HEK293 (cell line): ENCODE data around the gene SAE1.

Source experiments
- TRIM28 ChIP-seq: IDR thresholded peaks from 2 replicates; pipeline ENCODE4 v1.6.1; 2011; ENCODE audit warnings: low read length, control low read depth, borderline replicate concordance
- ZNF785 ChIP-seq: fragments of 450-650 bp; formaldehyde crosslinking; IDR thresholded peaks from 2 replicates; pipeline ENCODE4 v1.5.1; 2016; ENCODE audit warnings: missing biosample characterization, missing genetic modification characterization
- TF ChIP-seq, protein P1 (sequence below): fragments of 450-650 bp; formaldehyde crosslinking; IDR thresholded peaks from 2 replicates; pipeline ENCODE4 v1.5.1; 2016; ENCODE audit warnings: missing biosample characterization, missing genetic modification characterization
- TF ChIP-seq, protein P2 (sequence below): fragments of 450-650 bp; formaldehyde crosslinking; IDR thresholded peaks from 2 replicates; pipeline ENCODE4 v1.5.1; 2017; ENCODE audit warnings: missing biosample characterization, mild to moderate bottlenecking, missing genetic modification characterization, moderate library complexity

DNA sequence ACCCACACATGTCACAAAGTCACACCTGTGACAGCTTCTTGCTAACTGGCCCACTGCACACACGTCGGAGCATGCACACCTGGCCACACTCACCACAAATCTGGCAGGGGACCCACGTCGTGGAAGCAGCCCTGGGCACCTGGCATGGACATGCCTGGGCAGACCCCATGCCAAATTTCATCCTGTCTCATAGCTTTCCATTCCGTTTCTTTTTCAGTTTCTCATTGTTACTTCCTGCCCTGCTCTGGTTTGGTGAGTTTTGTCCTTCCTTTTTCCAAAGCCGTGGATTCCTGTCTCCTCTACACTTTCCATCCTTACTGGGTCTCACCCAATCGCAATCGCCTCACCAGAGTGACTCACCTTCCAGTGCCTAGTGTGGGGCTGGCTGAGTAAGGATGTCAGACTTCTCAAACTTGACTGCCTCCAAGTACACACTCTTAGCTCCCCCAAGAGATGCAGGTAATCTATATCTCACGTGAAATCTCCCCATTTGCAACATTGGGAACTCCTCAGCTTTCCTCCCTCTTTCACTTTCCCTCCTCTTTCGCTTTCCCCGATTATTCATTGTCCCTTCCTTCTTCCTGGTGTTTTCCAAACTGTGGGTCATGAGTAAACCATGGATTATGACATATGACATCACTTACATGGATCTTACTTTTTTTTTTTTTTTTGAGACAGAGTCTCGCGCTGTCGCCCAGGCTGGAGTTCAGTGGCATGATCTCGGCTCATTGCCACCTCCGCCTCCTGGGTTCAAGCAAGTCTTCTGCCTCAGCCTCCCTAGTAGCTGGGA, 102.0 kb downstream of the SAE1 start:
- TF ChIP-seq, protein P1, sequence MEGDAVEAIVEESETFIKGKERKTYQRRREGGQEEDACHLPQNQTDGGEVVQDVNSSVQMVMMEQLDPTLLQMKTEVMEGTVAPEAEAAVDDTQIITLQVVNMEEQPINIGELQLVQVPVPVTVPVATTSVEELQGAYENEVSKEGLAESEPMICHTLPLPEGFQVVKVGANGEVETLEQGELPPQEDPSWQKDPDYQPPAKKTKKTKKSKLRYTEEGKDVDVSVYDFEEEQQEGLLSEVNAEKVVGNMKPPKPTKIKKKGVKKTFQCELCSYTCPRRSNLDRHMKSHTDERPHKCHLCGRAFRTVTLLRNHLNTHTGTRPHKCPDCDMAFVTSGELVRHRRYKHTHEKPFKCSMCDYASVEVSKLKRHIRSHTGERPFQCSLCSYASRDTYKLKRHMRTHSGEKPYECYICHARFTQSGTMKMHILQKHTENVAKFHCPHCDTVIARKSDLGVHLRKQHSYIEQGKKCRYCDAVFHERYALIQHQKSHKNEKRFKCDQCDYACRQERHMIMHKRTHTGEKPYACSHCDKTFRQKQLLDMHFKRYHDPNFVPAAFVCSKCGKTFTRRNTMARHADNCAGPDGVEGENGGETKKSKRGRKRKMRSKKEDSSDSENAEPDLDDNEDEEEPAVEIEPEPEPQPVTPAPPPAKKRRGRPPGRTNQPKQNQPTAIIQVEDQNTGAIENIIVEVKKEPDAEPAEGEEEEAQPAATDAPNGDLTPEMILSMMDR (tag by site-specific recombination) = no peak
- TF ChIP-seq TRIM28 (no peak), ZNF785 (tag by site-specific recombination) (no peak)
- TF ChIP-seq, protein P2, sequence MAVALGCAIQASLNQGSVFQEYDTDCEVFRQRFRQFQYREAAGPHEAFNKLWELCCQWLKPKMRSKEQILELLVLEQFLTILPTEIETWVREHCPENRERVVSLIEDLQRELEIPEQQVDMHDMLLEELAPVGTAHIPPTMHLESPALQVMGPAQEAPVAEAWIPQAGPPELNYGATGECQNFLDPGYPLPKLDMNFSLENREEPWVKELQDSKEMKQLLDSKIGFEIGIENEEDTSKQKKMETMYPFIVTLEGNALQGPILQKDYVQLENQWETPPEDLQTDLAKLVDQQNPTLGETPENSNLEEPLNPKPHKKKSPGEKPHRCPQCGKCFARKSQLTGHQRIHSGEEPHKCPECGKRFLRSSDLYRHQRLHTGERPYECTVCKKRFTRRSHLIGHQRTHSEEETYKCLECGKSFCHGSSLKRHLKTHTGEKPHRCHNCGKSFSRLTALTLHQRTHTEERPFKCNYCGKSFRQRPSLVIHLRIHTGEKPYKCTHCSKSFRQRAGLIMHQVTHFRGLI = no peak
